HEK293T (cell line): Measurements from ENCODE around the gene USP49.

ENCODE experiments used
- ARNT ChIP-seq: fragments of 450-650 bp; IDR thresholded peaks from 2 replicates; pipeline ENCODE4 v1.6.1; 2017; ENCODE audit warnings: mild to moderate bottlenecking
- BHLHE40 ChIP-seq: fragments of 450-650 bp; IDR thresholded peaks from 2 replicates; pipeline ENCODE4 v1.6.1; 2016; ENCODE audit warnings: mild to moderate bottlenecking, moderate library complexity, borderline replicate concordance
- ELF4 ChIP-seq: fragments of 450-650 bp; IDR thresholded peaks from 2 replicates; pipeline ENCODE4 v1.6.1; 2017; ENCODE audit warnings: antibody characterized with exemption
- FOXA1 ChIP-seq: fragments of 450-650 bp; IDR thresholded peaks from 2 replicates; pipeline ENCODE4 v1.6.1; 2016; ENCODE audit warnings: mild to moderate bottlenecking
- FOXK2 ChIP-seq: fragments of 450-650 bp; IDR thresholded peaks from 2 replicates; pipeline ENCODE4 v1.6.1; 2016; ENCODE audit warnings: mild to moderate bottlenecking
- FOXM1 ChIP-seq: fragments of 450-650 bp; IDR thresholded peaks from 2 replicates; pipeline ENCODE4 v1.6.1; 2017; ENCODE audit warnings: mild to moderate bottlenecking, borderline replicate concordance
- HDGF ChIP-seq: fragments of 450-650 bp; IDR thresholded peaks from 2 replicates; pipeline ENCODE4 v1.6.1; 2017; ENCODE audit warnings: antibody characterized with exemption, borderline replicate concordance
- L3MBTL2 ChIP-seq: fragments of 450-650 bp; conservative IDR thresholded peaks from 2 replicates; pipeline ENCODE4 v1.6.1; 2016; ENCODE audit warnings: mild to moderate bottlenecking
- PKNOX1 ChIP-seq: fragments of 450-650 bp; IDR thresholded peaks from 2 replicates; pipeline ENCODE4 v1.6.1; 2016
- SP1 ChIP-seq: fragments of 450-650 bp; IDR thresholded peaks from 2 replicates; pipeline ENCODE4 v1.6.1; 2017
- SUZ12 ChIP-seq: fragments of 450-650 bp; IDR thresholded peaks from 2 replicates; pipeline ENCODE4 v1.6.1; 2016; ENCODE audit warnings: mild to moderate bottlenecking
- TARDBP ChIP-seq: fragments of 450-650 bp; IDR thresholded peaks from 2 replicates; pipeline ENCODE4 v1.6.1; 2016

DNA sequence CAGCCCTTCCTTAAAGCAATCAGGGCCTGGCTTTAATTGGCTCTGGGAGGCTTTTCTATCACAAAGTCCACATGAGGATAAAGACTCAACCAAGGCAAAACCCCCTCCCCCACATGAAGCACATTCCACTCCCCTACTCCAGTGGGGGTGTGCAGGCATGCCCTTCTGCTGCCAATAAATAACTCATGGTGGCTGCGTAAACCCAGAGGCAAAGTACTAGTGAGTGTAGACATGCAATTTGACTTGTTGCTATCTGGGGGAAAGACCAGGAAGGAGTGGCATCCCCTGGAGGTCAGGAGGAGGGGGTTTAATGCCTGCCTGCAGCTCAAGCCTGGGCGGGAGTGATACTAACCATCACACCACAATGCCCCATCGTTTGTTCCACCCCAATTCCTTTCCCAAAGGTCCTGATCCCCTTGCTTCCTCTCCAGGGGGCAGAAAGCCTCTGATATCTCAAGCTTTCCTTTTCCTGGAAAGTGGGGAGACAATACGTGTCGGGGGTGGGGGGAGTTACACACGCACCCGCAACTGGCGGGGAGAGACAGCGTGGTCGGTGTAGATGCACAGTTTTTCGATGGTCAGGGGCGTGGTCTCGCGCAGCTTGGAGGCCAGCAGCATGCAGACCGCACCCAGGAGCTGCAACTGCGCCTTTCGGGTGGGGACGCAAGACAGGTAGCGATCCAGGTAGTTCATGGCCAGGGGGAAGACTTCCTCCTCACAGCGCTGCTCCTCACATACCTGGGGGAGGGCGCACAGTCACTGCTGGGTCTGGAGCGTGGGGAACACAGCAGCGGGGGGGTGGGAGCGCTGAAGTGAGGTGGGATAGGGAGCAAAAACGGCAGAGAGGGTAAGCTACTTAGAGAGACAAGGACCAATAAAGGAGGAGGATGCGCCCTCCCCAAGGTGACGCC is 44.9 kb upstream of the USP49 start:
- TF ChIP-seq HDGF: no peak
- no peak for TF ChIP-seq PKNOX1
- TF ChIP-seq FOXM1: no peak
- TF ChIP-seq FOXA1: no peak
- no peak for TF ChIP-seq ELF4
- TF ChIP-seq FOXK2: no peak
- no peak for TF ChIP-seq BHLHE40
- TF ChIP-seq SP1: no peak
- no peak for TF ChIP-seq SUZ12
- TF ChIP-seq L3MBTL2: no peak
- no peak for TF ChIP-seq TARDBP
- TF ChIP-seq ARNT: no peak
